Spleen (tissue), 11 donors: ENCODE measurements around the gene EIF2B5. TPM values are rescaled to one million over a fixed set of nuclear protein-coding genes. Genes with fewer than 3 reads are reported as not detected.

Experiments used
- DNase-seq: peaks from one replicate; pipeline ENCODE4 v3.0.0-alpha.2; 2020
- H3K27ac ChIP-seq, 8 donors: fragments of 200-600 bp; sonication (generic) in 7 of 8; 1 replicate in 4 of 8; 2 replicates in 4 of 8; pipeline versions ENCODE4 v1.5.0 to v1.8.0; 2016 to 2021; ENCODE audit warnings: inconsistent platforms in 4 of 8, mild to moderate bottlenecking in 4 of 8, moderate library complexity in 1 of 8
- H3K27me3 ChIP-seq, 7 donors: fragments of 200-600 bp; sonication (generic) in 6 of 7; replicated peaks in 1 of 7; 1 replicate in 4 of 7; 2 replicates in 3 of 7; pipeline versions ENCODE4 v1.5.0 to v1.8.0; 2016 to 2021; ENCODE audit warnings: inconsistent platforms in 3 of 7, mild to moderate bottlenecking in 1 of 7
- H3K36me3 ChIP-seq, 6 donors: fragments of 200-600 bp; sonication (generic) in 5 of 6; 1 replicate in 4 of 6; 2 replicates in 2 of 6; pipeline versions ENCODE4 v1.5.0 to v1.8.0; 2016 to 2021; ENCODE audit warnings: inconsistent platforms in 2 of 6
- H3K4me1 ChIP-seq, 6 donors: fragments of 200-600 bp; sonication (generic) in 5 of 6; 1 replicate in 3 of 6; 2 replicates in 3 of 6; pipeline versions ENCODE4 v1.5.0 to v1.8.0; 2016 to 2021; ENCODE audit warnings: inconsistent platforms in 3 of 6
- H3K4me3 ChIP-seq, 8 donors: fragments of 200-600 bp; sonication (generic) in 7 of 8; 1 replicate in 4 of 8; 2 replicates in 4 of 8; pipeline versions ENCODE4 v1.5.0 to v1.8.0; 2016 to 2021; ENCODE audit warnings: inconsistent platforms in 4 of 8, mild to moderate bottlenecking in 4 of 8, moderate library complexity in 2 of 8
- H3K9me3 ChIP-seq, 8 donors: fragments of 200-600 bp; sonication (generic) in 7 of 8; 1 replicate in 4 of 8; 2 replicates in 4 of 8; pipeline versions ENCODE4 v1.5.0 to v1.8.0; 2016 to 2021; ENCODE audit warnings: inconsistent platforms in 4 of 8
- POLR2A ChIP-seq, 3 donors: fragments of 450-650 bp; IDR thresholded peaks; one replicate each; pipeline ENCODE4 v1.5.1; 2017; ENCODE audit warnings: antibody characterized with exemption in 3 of 3, mild to moderate bottlenecking in 1 of 3
- POLR2AphosphoS5 ChIP-seq, 3 donors: sonication (generic); formaldehyde crosslinking; IDR thresholded peaks; one replicate each; pipeline ENCODE4 v1.5.1; 2017; ENCODE audit warnings: antibody characterized with exemption in 3 of 3
- WGBS, 5 donors: extraction: QIAGEN DNeasy Blood & Tissue Kit in 3 of 5; methylation state at CpG; one replicate each; pipeline versions ENCODE4 v1.1.5 to v1.1.7; 2013 to 2018; 5-methylcytosine and 5-hydroxymethylcytosine counted together
- intact Hi-C: fragments of 100-400 bp; cut with DNase I; formaldehyde crosslinking; loops from one replicate; pipeline ENCODE4 v1.15.0; 2023; ENCODE audit warnings: low total_unique reads
- polyA plus RNA-seq, 3 donors: library from polyadenylated mRNA; stranded (reverse); fragments of 200-250 nt; gene quantifications; one replicate each; pipeline ENCODE4 v1.2.1, GENCODE V29; 2013
- small RNA-seq, 4 donors: library from RNA; depleted of rRNA; stranded (forward); fragments of <200 nt; gene quantifications; one replicate each; pipeline ENCODE3, GENCODE V24; 2016
- total RNA-seq, 7 donors: library from RNA; depleted of rRNA in 3 of 7; stranded (reverse); fragments of >200 nt in 3 of 7; fragmentation: NEBNext Ultra II Directional in 4 of 7; extraction: Animal tissue kit (Norgen Biotek cat#: 25700) in 4 of 7; gene quantifications; one replicate each; pipeline versions ENCODE4 v1.1.0 to v1.2.1, GENCODE V29; 2016 to 2021
- TF ChIP-seq, protein P1 (sequence below), 11 experiments: fragments of 200-600 bp in 7 of 11; fragments of 450-650 bp in 4 of 11; sonication (generic) in 4 of 11; IDR thresholded peaks in 8 of 11; conservative IDR thresholded peaks in 3 of 11; 1 replicate in 7 of 11; 2 replicates in 4 of 11; pipeline versions ENCODE4 v1.4.0 to v1.8.0; 2016 to 2021; ENCODE audit warnings: antibody characterized with exemption in 11 of 11, inconsistent platforms in 4 of 11, mild to moderate bottlenecking in 1 of 11
- donor health status: healthy with polysubstance abuse.
- donor health status: DM: no; HTN: no; CAD: no; lungs with moderate emphysema.
- donor health status: DM: no; HTN: no; CAD: no.
- donor health status: Bipolar disorder and iron deficiency.
- donor health status: healthy.
- donor health status: DM: no; HTN: no; CAD: no.
- donor health status: DM: yes; HTN: yes; CAD: no.

Gene EIF2B5
- total and polyA plus RNA-seq, 10 donors, result 40.4 to 55.7 (median 47.1) TPM

GRCh38 chr3:184192889-184193288, 57.7 kb downstream of the EIF2B5 start:
- H3K27me3 ChIP-seq, result no peaks in the 10 kb centered on the region
- no peak for TF ChIP-seq POLR2AphosphoS5 (IDR thresholded peaks at IDR 0.05)
- TF ChIP-seq, protein P1, sequence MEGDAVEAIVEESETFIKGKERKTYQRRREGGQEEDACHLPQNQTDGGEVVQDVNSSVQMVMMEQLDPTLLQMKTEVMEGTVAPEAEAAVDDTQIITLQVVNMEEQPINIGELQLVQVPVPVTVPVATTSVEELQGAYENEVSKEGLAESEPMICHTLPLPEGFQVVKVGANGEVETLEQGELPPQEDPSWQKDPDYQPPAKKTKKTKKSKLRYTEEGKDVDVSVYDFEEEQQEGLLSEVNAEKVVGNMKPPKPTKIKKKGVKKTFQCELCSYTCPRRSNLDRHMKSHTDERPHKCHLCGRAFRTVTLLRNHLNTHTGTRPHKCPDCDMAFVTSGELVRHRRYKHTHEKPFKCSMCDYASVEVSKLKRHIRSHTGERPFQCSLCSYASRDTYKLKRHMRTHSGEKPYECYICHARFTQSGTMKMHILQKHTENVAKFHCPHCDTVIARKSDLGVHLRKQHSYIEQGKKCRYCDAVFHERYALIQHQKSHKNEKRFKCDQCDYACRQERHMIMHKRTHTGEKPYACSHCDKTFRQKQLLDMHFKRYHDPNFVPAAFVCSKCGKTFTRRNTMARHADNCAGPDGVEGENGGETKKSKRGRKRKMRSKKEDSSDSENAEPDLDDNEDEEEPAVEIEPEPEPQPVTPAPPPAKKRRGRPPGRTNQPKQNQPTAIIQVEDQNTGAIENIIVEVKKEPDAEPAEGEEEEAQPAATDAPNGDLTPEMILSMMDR (IDR thresholded peaks at IDR 0.05 in 8 of 11, conservative IDR thresholded peaks at IDR 0.05 in 3 of 11), result no peak
- TF ChIP-seq POLR2A (IDR thresholded peaks at IDR 0.05), result no peak
- peaks cover 0 to 22% (median 8%) of the 10 kb centered on the region in 6 donors for H3K4me1 ChIP-seq
- peaks cover 4 to 90% (median 81%) of the 10 kb centered on the region in 6 donors for H3K36me3 ChIP-seq
- no peak for DNase-seq
- intact Hi-C loops, result no loop called here
- H3K9me3 ChIP-seq, result no peaks in the 10 kb centered on the region
- no peak overlapping the region for H3K4me3 ChIP-seq
- H3K27ac ChIP-seq, result no peak overlapping the region
- WGBS, 5 donors, result 96 to 100% (median 98%) methylated on average over 6 to 10 of the region's 10 CpGs

DNA sequence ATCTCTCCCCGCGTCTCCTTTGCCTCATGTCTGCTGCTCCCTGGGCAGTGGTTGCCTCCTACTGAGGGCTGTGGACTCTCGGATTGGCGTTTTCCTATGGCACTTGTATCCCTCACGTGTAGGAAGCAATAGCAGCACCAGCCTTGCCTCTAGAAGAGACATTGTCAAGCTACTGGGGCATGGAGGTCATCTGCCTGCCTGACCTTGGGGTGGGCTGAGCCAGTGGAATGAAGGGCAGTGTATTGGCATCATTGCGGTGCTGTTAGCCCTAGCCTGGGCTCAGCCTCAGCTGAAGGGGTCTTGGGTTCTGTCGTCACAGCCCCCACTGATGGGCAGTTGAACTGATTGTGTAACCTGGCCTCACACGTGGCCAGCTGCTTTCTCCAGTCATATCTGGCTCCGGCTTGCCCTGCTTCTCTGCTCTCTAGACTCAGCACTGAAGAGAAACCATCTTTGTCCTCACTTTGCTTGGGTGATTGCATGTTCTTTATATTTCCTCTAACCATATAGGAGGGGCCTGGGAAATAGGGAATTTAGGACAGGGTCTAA, 58.9 kb downstream of the EIF2B5 start:
- WGBS, 5 donors, result 80 to 95% (median 86%) methylated on average over 5 to 9 of the region's 9 CpGs
- no peaks in the 10 kb centered on the region for H3K9me3 ChIP-seq
- intact Hi-C loops, result no loop called here
- peaks cover 4 to 78% (median 70%) of the 10 kb centered on the region in 6 donors for H3K36me3 ChIP-seq
- TF ChIP-seq POLR2AphosphoS5 (IDR thresholded peaks at IDR 0.05) (no peak), POLR2A (IDR thresholded peaks at IDR 0.05) (no peak)
- TF ChIP-seq, protein P1 (IDR thresholded peaks at IDR 0.05 in 8 of 11, conservative IDR thresholded peaks at IDR 0.05 in 3 of 11), result no peak
- no peak for DNase-seq
- H3K4me1 ChIP-seq, result peaks cover 0 to 10% (median 0%) of the 10 kb centered on the region in 6 donors
- H3K27ac ChIP-seq, result no peak overlapping the region
- no peak overlapping the region for H3K4me3 ChIP-seq
- H3K27me3 ChIP-seq, result no peaks in the 10 kb centered on the region

Small RNA genes within 50 kb of the gene (small RNA-seq; reads per million reads assigned to genes)
- gene RF00019, result 0 reads per million in 4 donors

Other genes starting within 250 kb of the EIF2B5 start
- 100 to 1,000 TPM in 1 of 7 donors, 10 to 100 TPM in 6; 44.4 to 112 (median 71.9) TPM for gene ABCC5, start 117.5 kb upstream of the EIF2B5 start, total RNA-seq
- 10 to 100 TPM; 19.6 to 33.5 (median 25.8) TPM for gene ABCC5, start 117.5 kb upstream of the EIF2B5 start, polyA plus RNA-seq
- not detected for gene HTR3D, start 103.6 kb upstream of the EIF2B5 start, total RNA-seq
- gene HTR3D, start 103.6 kb upstream of the EIF2B5 start, polyA plus RNA-seq, result not detected
- gene HTR3C, start 82.3 kb upstream of the EIF2B5 start, total RNA-seq, result not detected
- gene HTR3C, start 82.3 kb upstream of the EIF2B5 start, polyA plus RNA-seq, result not detected
- not detected for gene HTR3E, start 38.3 kb upstream of the EIF2B5 start, total RNA-seq
- not detected for gene HTR3E, start 38.3 kb upstream of the EIF2B5 start, polyA plus RNA-seq
- gene DVL3, start 20.0 kb downstream of the EIF2B5 start, total RNA-seq, result 10 to 100 TPM; 40.3 to 67.3 (median 54.2) TPM
- 10 to 100 TPM; 12.3 to 28.2 (median 15.8) TPM for gene DVL3, start 20.0 kb downstream of the EIF2B5 start, polyA plus RNA-seq
- 100 to 1,000 TPM; 192 to 254 (median 204) TPM for gene AP2M1, start 39.5 kb downstream of the EIF2B5 start, total RNA-seq
- gene AP2M1, start 39.5 kb downstream of the EIF2B5 start, polyA plus RNA-seq, result 100 to 1,000 TPM in 2 of 3 donors, 10 to 100 TPM in 1; 98.7 to 155 (median 137) TPM
- gene ABCF3, start 50.8 kb downstream of the EIF2B5 start, total RNA-seq, result 10 to 100 TPM; 46.4 to 90.7 (median 69.8) TPM
- gene ABCF3, start 50.8 kb downstream of the EIF2B5 start, polyA plus RNA-seq, result 10 to 100 TPM; 35.3 to 67.3 (median 61.2) TPM
- gene VWA5B2, start 94.2 kb downstream of the EIF2B5 start, total RNA-seq, result under 1 TPM in 2 of 7 donors, not detected in 5; 0.28 to 0.68 TPM
- under 1 TPM; 0.02 to 0.08 (median 0.03) TPM for gene VWA5B2, start 94.2 kb downstream of the EIF2B5 start, polyA plus RNA-seq
- gene ALG3, start 113.6 kb downstream of the EIF2B5 start, total RNA-seq, result 10 to 100 TPM; 21.1 to 59.0 (median 28.2) TPM
- 10 to 100 TPM; 18.7 to 23.9 (median 22.8) TPM for gene ALG3, start 113.6 kb downstream of the EIF2B5 start, polyA plus RNA-seq
- gene EEF1AKMT4, start 114.3 kb downstream of the EIF2B5 start, total RNA-seq, result 1 to 10 TPM; 1.2 to 5.4 (median 3.0) TPM
- gene EEF1AKMT4, start 114.3 kb downstream of the EIF2B5 start, polyA plus RNA-seq, result 1 to 10 TPM; 1.6 to 3.7 (median 3.5) TPM
- gene CAMK2N2, start 126.2 kb downstream of the EIF2B5 start, total RNA-seq, result under 1 TPM in 1 of 7 donors, not detected in 6; 0.35 TPM
- under 1 TPM in 1 of 3 donors, not detected in 2; 0.08 TPM for gene CAMK2N2, start 126.2 kb downstream of the EIF2B5 start, polyA plus RNA-seq
- gene ECE2, start 140.7 kb downstream of the EIF2B5 start, total RNA-seq, result not detected
- not detected for gene ECE2, start 140.7 kb downstream of the EIF2B5 start, polyA plus RNA-seq
- gene PSMD2, start 163.9 kb downstream of the EIF2B5 start, total RNA-seq, result 100 to 1,000 TPM; 130 to 191 (median 142) TPM
- 10 to 100 TPM; 53.8 to 94.7 (median 62.4) TPM for gene PSMD2, start 163.9 kb downstream of the EIF2B5 start, polyA plus RNA-seq
- 100 to 1,000 TPM; 191 to 294 (median 247) TPM for gene EIF4G1, start 179.2 kb downstream of the EIF2B5 start, total RNA-seq
- gene EIF4G1, start 179.2 kb downstream of the EIF2B5 start, polyA plus RNA-seq, result 100 to 1,000 TPM in 1 of 3 donors, 10 to 100 TPM in 2; 83.4 to 136 (median 84.2) TPM
- gene FAM131A, start 202.2 kb downstream of the EIF2B5 start, total RNA-seq, result 10 to 100 TPM; 12.9 to 24.6 (median 15.6) TPM
- 10 to 100 TPM in 1 of 3 donors, 1 to 10 TPM in 2; 6.5 to 12.4 (median 6.8) TPM for gene FAM131A, start 202.2 kb downstream of the EIF2B5 start, polyA plus RNA-seq
- 1 to 10 TPM; 2.8 to 6.4 (median 3.8) TPM for gene CLCN2, start 226.2 kb downstream of the EIF2B5 start, total RNA-seq
- gene CLCN2, start 226.2 kb downstream of the EIF2B5 start, polyA plus RNA-seq, result 1 to 10 TPM; 1.6 to 4.2 (median 2.1) TPM
- 100 to 1,000 TPM in 1 of 7 donors, 10 to 100 TPM in 6; 42.5 to 109 (median 55.9) TPM for gene POLR2H, start 226.4 kb downstream of the EIF2B5 start, total RNA-seq
- gene POLR2H, start 226.4 kb downstream of the EIF2B5 start, polyA plus RNA-seq, result 100 to 1,000 TPM in 2 of 3 donors, 10 to 100 TPM in 1; 92.6 to 139 (median 114) TPM
- 1 to 10 TPM in 2 of 7 donors, under 1 TPM in 4, not detected in 1; 0.23 to 1.8 (median 0.74) TPM for gene THPO, start 242.8 kb downstream of the EIF2B5 start, total RNA-seq
- gene THPO, start 242.8 kb downstream of the EIF2B5 start, polyA plus RNA-seq, result under 1 TPM; 0.11 to 0.42 (median 0.17) TPM
- gene CHRD, start 244.7 kb downstream of the EIF2B5 start, total RNA-seq, result 10 to 100 TPM; 10.8 to 26.5 (median 16.1) TPM
- 10 to 100 TPM in 1 of 3 donors, 1 to 10 TPM in 2; 5.2 to 19.6 (median 7.0) TPM for gene CHRD, start 244.7 kb downstream of the EIF2B5 start, polyA plus RNA-seq